DND-41 (cell line): Measurements from ENCODE around the gene CD8B.

Experiments
- ATAC-seq: fragments of 200-7000 bp; cut with Tn5 transposase; 3 replicates; pipeline ENCODE4 v1.9.1; 2021; ENCODE audit warnings: low read depth; ENCODE audit not compliant: insufficient read depth
- DNase-seq: peaks from one replicate; pipeline ENCODE4 v3.0.0-alpha.2; 2020
- H2AFZ ChIP-seq: 2 replicates; pipeline ENCODE4 v1.6.0; 2012; ENCODE audit warnings: low read depth, low read length
- H3K27ac ChIP-seq: 2 replicates; pipeline ENCODE4 v1.5.1; 2012; ENCODE audit warnings: low read length, inconsistent platforms
- H3K27me3 ChIP-seq: fragments of 200-600 bp; sonication (generic); 2 replicates; pipeline ENCODE4 v1.6.0; 2012; ENCODE audit warnings: low read length, mild to moderate bottlenecking, inconsistent platforms; ENCODE audit not compliant: insufficient read depth, poor library complexity
- H3K36me3 ChIP-seq: 2 replicates; pipeline ENCODE4 v1.5.1; 2012; ENCODE audit warnings: low read length, inconsistent platforms; ENCODE audit not compliant: insufficient read depth
- H3K4me1 ChIP-seq: 2 replicates; pipeline ENCODE4 v1.5.1; 2012; ENCODE audit warnings: mild to moderate bottlenecking, low read length; ENCODE audit not compliant: insufficient read depth
- H3K4me2 ChIP-seq: 2 replicates; pipeline ENCODE4 v1.6.0; 2012; ENCODE audit warnings: mild to moderate bottlenecking, moderate library complexity, low read length, inconsistent platforms; ENCODE audit not compliant: insufficient read depth
- H3K4me3 ChIP-seq, 2 experiments: fragments of 200-600 bp in 1 of 2; shearing (Covaris generic) in 1 of 2; 2 replicates each; pipeline ENCODE4 v1.5.1; 2012 to 2016; ENCODE audit warnings: inconsistent platforms in 2 of 2, low read length in 2 of 2, mild to moderate bottlenecking in 2 of 2, low read depth in 1 of 2, moderate library complexity in 1 of 2
- H3K79me2 ChIP-seq: 2 replicates; pipeline ENCODE4 v1.6.0; 2012; ENCODE audit warnings: low read length, inconsistent platforms; ENCODE audit not compliant: insufficient read depth
- H3K9ac ChIP-seq: 2 replicates; pipeline ENCODE4 v1.6.0; 2012; ENCODE audit warnings: low read depth, mild to moderate bottlenecking, inconsistent platforms, low read length, moderate library complexity
- H3K9me3 ChIP-seq: 2 replicates; pipeline ENCODE4 v1.5.1; 2012; ENCODE audit warnings: low read length, moderate library complexity, mild to moderate bottlenecking, inconsistent platforms; ENCODE audit not compliant: insufficient read depth, severe bottlenecking
- H4K20me1 ChIP-seq: 2 replicates; pipeline ENCODE4 v1.6.0; 2012; ENCODE audit warnings: low read length; ENCODE audit not compliant: insufficient read depth
- EZH2 ChIP-seq: IDR thresholded peaks from 3 replicates; pipeline ENCODE4 v1.6.1; 2012; ENCODE audit warnings: borderline replicate concordance, low read depth, mild to moderate bottlenecking, moderate library complexity, low read length, inconsistent platforms; ENCODE audit not compliant: severe bottlenecking
- TF ChIP-seq, protein P1 (sequence below): IDR thresholded peaks from 2 replicates; pipeline ENCODE4 v1.5.1; 2012; ENCODE audit warnings: borderline replicate concordance, low read length, moderate library complexity, mild to moderate bottlenecking; ENCODE audit not compliant: poor library complexity, severe bottlenecking; ENCODE audit errors: extremely low read depth

The CD8B gene

DNA sequence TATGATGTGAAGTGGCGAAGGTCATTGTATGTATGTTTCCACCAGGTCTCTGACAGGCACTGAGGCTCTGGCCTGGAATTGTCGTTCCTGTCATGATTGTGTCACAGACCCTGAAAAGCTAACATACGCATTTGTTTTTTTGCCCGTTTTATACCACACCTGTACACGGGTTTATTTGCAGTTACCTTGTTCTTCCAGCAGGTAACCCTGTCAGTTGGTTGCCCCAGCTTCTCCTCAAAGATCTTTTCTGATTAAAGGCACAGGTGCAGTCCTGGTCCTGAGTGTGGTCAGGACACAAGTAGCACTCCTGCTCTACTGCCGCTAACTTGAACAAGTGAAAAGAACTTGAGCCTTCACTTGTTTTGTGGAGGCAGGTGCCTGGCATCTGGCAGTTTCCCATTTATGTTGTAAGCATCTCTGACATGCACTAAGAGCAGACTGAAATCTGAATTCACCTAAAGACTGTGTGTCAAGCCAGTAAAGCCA, 90.8 kb downstream of the CD8B start:
- Histone ChIP-seq H3K36me3 (peaks cover 95% of the 10 kb centered on the region), H3K9ac (no peak overlapping the region), H3K4me2 (no peak overlapping the region), H3K4me1 (no peaks in the 10 kb centered on the region), H3K27me3 (no peaks in the 10 kb centered on the region), H3K27ac (no peak overlapping the region), H2AFZ (no peak overlapping the region), H3K79me2 (no peaks in the 10 kb centered on the region), H3K4me3 (no peak overlapping the region), H4K20me1 (no peaks in the 10 kb centered on the region), H3K9me3 (no peaks in the 10 kb centered on the region)
- ATAC-seq (no peak), DNase-seq (no peak)
- no peak for TF ChIP-seq EZH2
- TF ChIP-seq, protein P1, sequence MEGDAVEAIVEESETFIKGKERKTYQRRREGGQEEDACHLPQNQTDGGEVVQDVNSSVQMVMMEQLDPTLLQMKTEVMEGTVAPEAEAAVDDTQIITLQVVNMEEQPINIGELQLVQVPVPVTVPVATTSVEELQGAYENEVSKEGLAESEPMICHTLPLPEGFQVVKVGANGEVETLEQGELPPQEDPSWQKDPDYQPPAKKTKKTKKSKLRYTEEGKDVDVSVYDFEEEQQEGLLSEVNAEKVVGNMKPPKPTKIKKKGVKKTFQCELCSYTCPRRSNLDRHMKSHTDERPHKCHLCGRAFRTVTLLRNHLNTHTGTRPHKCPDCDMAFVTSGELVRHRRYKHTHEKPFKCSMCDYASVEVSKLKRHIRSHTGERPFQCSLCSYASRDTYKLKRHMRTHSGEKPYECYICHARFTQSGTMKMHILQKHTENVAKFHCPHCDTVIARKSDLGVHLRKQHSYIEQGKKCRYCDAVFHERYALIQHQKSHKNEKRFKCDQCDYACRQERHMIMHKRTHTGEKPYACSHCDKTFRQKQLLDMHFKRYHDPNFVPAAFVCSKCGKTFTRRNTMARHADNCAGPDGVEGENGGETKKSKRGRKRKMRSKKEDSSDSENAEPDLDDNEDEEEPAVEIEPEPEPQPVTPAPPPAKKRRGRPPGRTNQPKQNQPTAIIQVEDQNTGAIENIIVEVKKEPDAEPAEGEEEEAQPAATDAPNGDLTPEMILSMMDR, result no peak

DNA sequence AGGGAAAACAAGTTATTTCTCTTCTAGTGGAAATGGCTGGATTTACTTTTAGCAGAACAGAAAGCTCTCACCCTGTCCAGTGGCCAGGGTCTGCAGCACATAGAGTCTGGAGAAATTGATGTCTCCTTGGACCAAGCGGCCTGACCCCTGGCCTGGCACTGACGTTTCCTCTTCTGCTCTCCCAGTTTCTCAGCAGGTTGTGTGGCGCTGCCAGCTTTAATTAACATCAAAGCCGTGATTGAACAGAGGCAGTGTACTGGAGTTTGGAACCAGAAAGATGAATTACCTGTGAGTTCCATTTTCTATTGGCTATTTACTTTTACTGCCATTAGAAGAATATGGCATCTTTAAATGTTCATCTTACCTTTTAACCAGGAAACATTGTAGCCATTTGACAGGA, 91.8 kb downstream of the CD8B start:
- H3K27me3 ChIP-seq, result no peaks in the 10 kb centered on the region
- no peaks in the 10 kb centered on the region for H4K20me1 ChIP-seq
- no peak overlapping the region for H3K4me2 ChIP-seq
- TF ChIP-seq, protein P1, result no peak
- TF ChIP-seq EZH2, result no peak
- H3K27ac ChIP-seq, result no peak overlapping the region
- H3K36me3 ChIP-seq, result peaks cover 95% of the 10 kb centered on the region
- ATAC-seq, result no peak
- no peak overlapping the region for H3K4me3 ChIP-seq
- peaks cover 2% of the 10 kb centered on the region; the same call in 1 of the 2 replicates for H3K79me2 ChIP-seq
- H3K9ac ChIP-seq, result no peak overlapping the region
- no peak overlapping the region for H2AFZ ChIP-seq
- DNase-seq, result no peak
- no peaks in the 10 kb centered on the region for H3K9me3 ChIP-seq
- H3K4me1 ChIP-seq, result no peaks in the 10 kb centered on the region

DNA sequence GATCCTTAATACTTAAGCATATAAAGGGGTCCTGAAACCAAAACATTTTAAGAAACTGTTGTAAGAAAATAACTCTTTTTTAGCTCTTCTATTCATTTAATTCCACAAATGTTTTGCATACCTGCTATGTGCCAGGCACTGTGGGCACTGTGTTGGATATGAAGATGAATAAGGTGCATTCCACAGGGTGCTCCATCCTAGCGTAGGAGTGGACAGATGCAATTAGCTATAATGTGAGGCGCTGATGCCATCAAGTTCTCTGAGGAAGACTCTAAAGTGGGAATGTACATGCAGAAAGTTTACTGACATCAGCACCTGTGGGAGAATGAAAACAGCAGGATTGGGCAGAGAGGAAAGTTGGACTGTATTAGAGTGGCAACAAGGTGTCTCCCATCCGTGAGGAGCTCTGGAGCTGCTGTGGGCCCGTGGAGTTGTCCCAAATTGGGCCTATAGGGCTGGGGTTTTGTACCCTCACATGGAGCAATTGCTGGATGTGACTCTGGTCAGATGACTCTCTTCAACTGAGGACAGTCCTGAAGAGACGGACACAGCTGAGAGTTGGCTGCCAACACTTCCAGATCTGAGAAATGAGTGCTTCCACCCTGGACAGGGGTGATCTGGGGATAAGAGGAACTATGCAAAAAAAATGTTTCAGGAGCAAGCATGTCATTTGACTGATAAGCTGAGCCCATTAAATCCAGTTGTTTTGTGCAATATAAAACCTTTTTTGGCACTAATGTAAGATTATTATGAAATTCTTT, 93.3 kb downstream of the CD8B start:
- no peak for TF ChIP-seq EZH2
- TF ChIP-seq, protein P1, result no peak
- no peak for ATAC-seq
- no peak for DNase-seq
- Histone ChIP-seq H3K36me3 (peaks cover 81% of the 10 kb centered on the region), H3K9ac (no peak overlapping the region), H2AFZ (no peak overlapping the region), H3K9me3 (no peaks in the 10 kb centered on the region), H3K4me3 (no peak overlapping the region), H3K4me2 (no peak overlapping the region), H3K4me1 (no peaks in the 10 kb centered on the region), H3K27ac (no peak overlapping the region), H3K27me3 (no peaks in the 10 kb centered on the region), H4K20me1 (no peaks in the 10 kb centered on the region), H3K79me2 (peaks cover 5% of the 10 kb centered on the region; the same call in 1 of the 2 replicates)
